Measurements from ENCODE around the gene PTPRG.

Gene PTPRG

GRCh38 chr3:61685755-61686154 lies 124.4 kb downstream of the PTPRG start:
- DNase-seq (ENCODE audit: extremely low read depth, insufficient read length): no peak
- no peak for TF ChIP-seq CTCF (IDR thresholded peaks at IDR 0.05; ENCODE audit: insufficient read depth, low read length, poor library complexity, severe bottlenecking)
- H3K4me3 ChIP-seq (replicated peaks; ENCODE audit: low read depth, low read length): no peak overlapping the region
- H3K36me3 ChIP-seq (ENCODE audit: control insufficient read depth, insufficient read depth, low read length): no peaks in the 10 kb centered on the region
- no peaks in the 10 kb centered on the region; the same call in 1 of the 2 replicates for H3K27me3 ChIP-seq (replicated peaks; ENCODE audit: control insufficient read depth, insufficient read depth, low read length)

- Histone ChIP-seq H3K36me3 (ENCODE audit: control insufficient read depth, insufficient read depth, low read length) (no peaks in the 10 kb centered on the region), H3K27me3 (replicated peaks; ENCODE audit: control insufficient read depth, insufficient read depth, low read length) (no peaks in the 10 kb centered on the region; the same call in 1 of the 2 replicates), H3K4me3 (replicated peaks; ENCODE audit: low read depth, low read length) (no peak overlapping the region)
- no peak for DNase-seq (ENCODE audit: extremely low read depth, insufficient read length)
- TF ChIP-seq CTCF (IDR thresholded peaks at IDR 0.05; ENCODE audit: insufficient read depth, low read length, poor library complexity, severe bottlenecking): no peak
Measured at GRCh38 chr3:61686228-61686648, 124.9 kb downstream of the PTPRG start.

- no peaks in the 10 kb centered on the region for H3K36me3 ChIP-seq (ENCODE audit: control insufficient read depth, insufficient read depth, low read length)
- H3K27me3 ChIP-seq (replicated peaks; ENCODE audit: control insufficient read depth, insufficient read depth, low read length): no peaks in the 10 kb centered on the region; the same call in 1 of the 2 replicates
- TF ChIP-seq CTCF (IDR thresholded peaks at IDR 0.05; ENCODE audit: insufficient read depth, low read length, poor library complexity, severe bottlenecking): no peak
- H3K4me3 ChIP-seq (replicated peaks; ENCODE audit: low read depth, low read length): no peak overlapping the region
- DNase-seq (ENCODE audit: extremely low read depth, insufficient read length): no peak
Measured at GRCh38 chr3:61687206-61687605, 125.8 kb downstream of the PTPRG start.

- H3K4me3 ChIP-seq (replicated peaks; ENCODE audit: low read depth, low read length): no peak overlapping the region
- no peaks in the 10 kb centered on the region; the same call in 1 of the 2 replicates for H3K27me3 ChIP-seq (replicated peaks; ENCODE audit: control insufficient read depth, insufficient read depth, low read length)
Measured at GRCh38 chr3:61687663-61688306, 126.4 kb downstream of the PTPRG start.

GRCh38 chr3:61688307-61688984 lies 127.1 kb downstream of the PTPRG start:
- DNase-seq (ENCODE audit: extremely low read depth, insufficient read length): no peak
- Histone ChIP-seq H3K36me3 (ENCODE audit: control insufficient read depth, insufficient read depth, low read length) (no peaks in the 10 kb centered on the region), H3K27me3 (replicated peaks; ENCODE audit: control insufficient read depth, insufficient read depth, low read length) (no peaks in the 10 kb centered on the region; the same call in none of the 2 replicates), H3K4me3 (replicated peaks; ENCODE audit: low read depth, low read length) (no peak overlapping the region)
- TF ChIP-seq CTCF (IDR thresholded peaks at IDR 0.05; ENCODE audit: insufficient read depth, low read length, poor library complexity, severe bottlenecking): no peak

More at GRCh38 chr3:61687663-61688306, 126.4 kb downstream of the PTPRG start:
- no peak for TF ChIP-seq CTCF (IDR thresholded peaks at IDR 0.05; ENCODE audit: insufficient read depth, low read length, poor library complexity, severe bottlenecking)
- no peak for DNase-seq (ENCODE audit: extremely low read depth, insufficient read length)
- no peaks in the 10 kb centered on the region for H3K36me3 ChIP-seq (ENCODE audit: control insufficient read depth, insufficient read depth, low read length)
